T-cell (primary cell): ENCODE measurements around the gene DDN. TPM values are rescaled to one million over a fixed set of nuclear protein-coding genes. Genes with fewer than 3 reads are reported as not detected.

Experiments
- ATAC-seq, 4 experiments: fragments of 200-7000 bp in 3 of 4; fragments of 150-1000 bp in 1 of 4; cut with Tn5 transposase; replicated peaks in 1 of 4; 1 replicate in 3 of 4; 2 replicates in 1 of 4; pipeline ENCODE4 v1.10.0; 2021; ENCODE audit warnings: moderate library complexity in 3 of 4, mild to moderate bottlenecking in 2 of 4, moderate number of reproducible peaks in 1 of 4
- CTCF ChIA-PET, 2 donors: fragments of 300-600 bp; sonication (Branson Sonifier 250); formaldehyde crosslinking; loops; one replicate each; lab custom pipeline; 2022; ENCODE audit warnings: antibody characterized with exemption in 2 of 2; lab: Charles Lee
- POLR2A ChIA-PET, 2 donors: fragments of 300-600 bp; sonication (Branson Sonifier 250); formaldehyde crosslinking; loops; one replicate each; lab custom pipeline; 2022; ENCODE audit warnings: antibody characterized with exemption in 2 of 2; lab: Charles Lee
- DNase-seq, 35 experiments: peaks; one replicate each; pipeline versions ENCODE4 v3.0.0 to v3.0.0-alpha.2; 2013 to 2023
- H3K27ac ChIP-seq: one replicate; pipeline ENCODE4 v1.5.1; 2013; ENCODE audit warnings: low read length
- H3K27me3 ChIP-seq, 2 experiments: replicated peaks in 1 of 2; 1 replicate in 1 of 2; 2 replicates in 1 of 2; pipeline versions ENCODE4 v1.6.1 to v1.7.0; 2013; ENCODE audit warnings: low read length in 1 of 2, mixed read lengths in 1 of 2; ENCODE audit not compliant: control insufficient read depth in 2 of 2, insufficient read depth in 2 of 2; ENCODE audit errors: extremely low read depth in 1 of 2
- H3K36me3 ChIP-seq, 2 donors: 1 replicate in 1 of 2; 2 replicates in 1 of 2; pipeline versions ENCODE4 v1.6.1 to v1.7.0; 2013; ENCODE audit warnings: low read length in 1 of 2; ENCODE audit not compliant: control insufficient read depth in 2 of 2, insufficient read depth in 1 of 2; ENCODE audit errors: extremely low read depth in 1 of 2
- H3K4me1 ChIP-seq, 2 experiments: 1 replicate in 1 of 2; 2 replicates in 1 of 2; pipeline versions ENCODE4 v1.6.1 to v1.7.0; 2013; ENCODE audit warnings: low read length in 2 of 2, mixed read lengths in 1 of 2; ENCODE audit not compliant: insufficient read depth in 2 of 2, control insufficient read depth in 1 of 2; ENCODE audit errors: extremely low read depth in 1 of 2
- H3K4me3 ChIP-seq, 2 donors: 1 replicate in 1 of 2; 2 replicates in 1 of 2; pipeline versions ENCODE4 v1.5.1 to v1.7.0; 2013; ENCODE audit warnings: mild to moderate bottlenecking in 2 of 2, low read length in 1 of 2, moderate library complexity in 1 of 2; ENCODE audit not compliant: control insufficient read depth in 1 of 2; ENCODE audit errors: extremely low read depth in 1 of 2
- H3K9me3 ChIP-seq: 2 replicates; pipeline ENCODE4 v1.7.0; 2013
- H3K27ac Mint-ChIP-seq, 2 donors: one replicate each; pipeline ENCODE4 v1.8.0; 2020 to 2021; ENCODE audit warnings: mild to moderate bottlenecking in 2 of 2, mixed read lengths in 2 of 2
- H3K27me3 Mint-ChIP-seq, 2 donors: one replicate each; pipeline ENCODE4 v1.8.0; 2021 to 2022; ENCODE audit warnings: mixed read lengths in 2 of 2
- H3K36me3 Mint-ChIP-seq: one replicate; pipeline ENCODE4 v1.8.0; 2021; ENCODE audit warnings: mixed read lengths
- H3K4me1 Mint-ChIP-seq, 3 donors: one replicate each; pipeline ENCODE4 v1.8.0; 2020 to 2022; ENCODE audit warnings: mixed read lengths in 3 of 3, mild to moderate bottlenecking in 1 of 3
- H3K4me3 Mint-ChIP-seq, 3 donors: one replicate each; pipeline ENCODE4 v1.8.0; 2020 to 2022; ENCODE audit warnings: mild to moderate bottlenecking in 3 of 3, mixed read lengths in 3 of 3, moderate library complexity in 3 of 3
- H3K9me3 Mint-ChIP-seq, 3 donors: one replicate each; pipeline ENCODE4 v1.8.0; 2020 to 2022; ENCODE audit warnings: mixed read lengths in 3 of 3
- WGBS: methylation state at CpG from one replicate; pipeline ENCODE4 v1.1.5; 2013; ENCODE audit warnings: missing lambda C conversion rate; ENCODE audit not compliant: insufficient coverage; 5-methylcytosine and 5-hydroxymethylcytosine counted together
- total RNA-seq, 35 experiments: library from RNA in 6 of 35; stranded (reverse) in 6 of 35; fragments of 120-200 nt in 1 of 35; gene quantifications; one replicate each; pipeline versions ENCODE4 v1.2.1 to v1.2.4 and lab custom pipeline; 2013 to 2026

The DDN gene
- total RNA-seq, 5 donors from 2014 or later (not counting 1 experiment from before 2014, with no cell fraction given), result 0.09 to 1.3 (median 0.15) TPM

- no peak for ATAC-seq
Observed at GRCh38 chr12:49012739-49013138, 13.6 kb upstream of the DDN start.

GRCh38 chr12:49010092-49010668 is 11.0 kb upstream of the DDN start:
- POLR2A ChIA-PET, result no interaction called here
- H3K4me1 Mint-ChIP-seq, result peaks cover 2 to 10% (median 9%) of the 10 kb centered on the region in 3 donors
- peaks cover 62% of the 10 kb centered on the region for H3K36me3 Mint-ChIP-seq
- Histone ChIP-seq H3K9me3 (no peaks in the 10 kb centered on the region), H3K27me3 (no peaks in the 10 kb centered on the region), H3K4me3 (no peak overlapping the region), H3K36me3 (peaks cover 8 to 40% of the 10 kb centered on the region in 2 donors), H3K4me1 (no peaks in the 10 kb centered on the region), H3K27ac (no peak overlapping the region)
- H3K27ac Mint-ChIP-seq, result no peak overlapping the region
- no peaks in the 10 kb centered on the region for H3K27me3 Mint-ChIP-seq
- H3K9me3 Mint-ChIP-seq, result no peaks in the 10 kb centered on the region
- CTCF ChIA-PET, result interaction anchor here in 1 of 2 donors (0.7 kb wide), 1 partner anchor 166 kb away, joined by 3 read pairs; no protein-coding TSS in a partner anchor
- ATAC-seq, result no peak
- DNase-seq, result no peak
- WGBS, result no CpG with 5 or more reads among the region's 3 CpGs
- H3K4me3 Mint-ChIP-seq, result no peak overlapping the region

More at GRCh38 chr12:49012739-49013138, 13.6 kb upstream of the DDN start:
- H3K4me3 ChIP-seq, result no peak overlapping the region
- no peak for DNase-seq
- ChIA-PET CTCF (interaction anchor here (0.7 kb wide), 2 partner anchors 11 to 21 kb away, joined by 3 to 10 read pairs; no protein-coding TSS in a partner anchor), POLR2A (no interaction called here)
- H3K9me3 ChIP-seq, result no peaks in the 10 kb centered on the region
- Mint-ChIP-seq H3K27me3 (no peaks in the 10 kb centered on the region), H3K27ac (no peak overlapping the region), H3K36me3 (peaks cover 61% of the 10 kb centered on the region), H3K4me1 (peaks cover 28 to 31% (median 29%) of the 10 kb centered on the region in 3 donors), H3K9me3 (no peaks in the 10 kb centered on the region), H3K4me3 (no peak overlapping the region)
- H3K27me3 ChIP-seq, result no peaks in the 10 kb centered on the region
- H3K4me1 ChIP-seq, result peaks cover 0 to 10% of the 10 kb centered on the region in 2 experiments
- H3K27ac ChIP-seq, result no peak overlapping the region
- H3K36me3 ChIP-seq, result peaks cover 4 to 33% of the 10 kb centered on the region in 2 donors

DNA sequence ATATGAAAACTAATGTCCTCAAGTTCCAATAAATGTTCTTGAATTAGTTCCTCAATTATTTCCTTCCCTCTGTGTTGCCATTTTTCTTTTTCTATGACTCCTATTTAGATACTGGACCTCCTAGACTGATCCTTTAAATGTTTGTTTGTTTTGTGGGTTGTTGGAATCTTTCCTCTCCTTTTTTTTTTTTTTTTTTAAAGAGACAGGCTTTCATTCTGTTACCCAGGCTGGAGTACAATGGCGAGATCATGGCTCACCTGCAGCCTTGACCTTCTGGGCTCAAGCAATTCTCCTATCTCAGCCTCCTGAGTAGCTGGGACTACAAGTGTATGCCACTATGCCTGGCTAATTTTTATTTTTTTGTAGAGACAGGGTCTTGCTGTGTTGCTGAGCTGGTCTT is 9.8 kb upstream of the DDN start:
- peaks cover 0 to 4% of the 10 kb centered on the region in 2 donors for H3K27me3 Mint-ChIP-seq
- Histone ChIP-seq H3K36me3 (peaks cover 13 to 52% of the 10 kb centered on the region in 2 donors), H3K27me3 (peaks cover 0 to 2% of the 10 kb centered on the region in 2 experiments), H3K27ac (no peak overlapping the region), H3K4me1 (no peaks in the 10 kb centered on the region), H3K4me3 (no peak overlapping the region), H3K9me3 (no peaks in the 10 kb centered on the region)
- no peak for ATAC-seq
- WGBS, result no CpG with 5 or more reads among the region's 1 CpG
- peaks cover 70% of the 10 kb centered on the region for H3K36me3 Mint-ChIP-seq
- H3K4me3 Mint-ChIP-seq, result no peak overlapping the region
- ChIA-PET POLR2A (no interaction called here), CTCF (interaction anchor here (0.7 kb wide), 2 partner anchors 15 to 216 kb away, joined by 3 to 6 read pairs; no protein-coding TSS in a partner anchor)
- no peaks in the 10 kb centered on the region for H3K4me1 Mint-ChIP-seq
- no peak overlapping the region for H3K27ac Mint-ChIP-seq
- no peaks in the 10 kb centered on the region for H3K9me3 Mint-ChIP-seq
- no peak for DNase-seq

- ChIA-PET POLR2A (interaction anchor here in 1 of 2 donors (0.6 kb wide), 1 partner anchor 121 kb away, joined by 5 read pairs; no protein-coding TSS in a partner anchor), CTCF (interaction anchor here (0.7 to 1.7 kb wide), 5 partner anchors 12 to 141 kb away, joined by 3 to 9 read pairs (median 4); partner anchors contain the start of genes ARF3 (in 1 of the 2) and WNT1 (in 1 of the 2))
- peaks cover 2 to 78% of the 10 kb centered on the region in 2 experiments for H3K27me3 ChIP-seq
- H3K9me3 ChIP-seq, result no peaks in the 10 kb centered on the region
- peaks cover 33 to 40% (median 39%) of the 10 kb centered on the region in 3 donors for H3K4me1 Mint-ChIP-seq
- no peak overlapping the region for H3K27ac Mint-ChIP-seq
- peaks cover 45% of the 10 kb centered on the region for H3K36me3 Mint-ChIP-seq
- ATAC-seq (no peak), DNase-seq (no peak)
- peaks cover 9 to 40% of the 10 kb centered on the region in 2 donors for H3K36me3 ChIP-seq
- peaks cover 37 to 53% of the 10 kb centered on the region in 2 donors for H3K27me3 Mint-ChIP-seq
- WGBS, result no CpG with 5 or more reads among the region's 2 CpGs
- H3K4me3 Mint-ChIP-seq, result no peak overlapping the region
- no peak overlapping the region for H3K27ac ChIP-seq
- H3K4me1 ChIP-seq, result peaks cover 3 to 41% of the 10 kb centered on the region in 2 experiments
- no peak overlapping the region for H3K4me3 ChIP-seq
- H3K9me3 Mint-ChIP-seq, result no peaks in the 10 kb centered on the region
Observed at GRCh38 chr12:49000346-49000745, 1.2 kb upstream of the DDN start.

- peaks cover 30% of the 10 kb centered on the region for H3K36me3 Mint-ChIP-seq
- peaks cover 46 to 66% of the 10 kb centered on the region in 2 donors for H3K27me3 Mint-ChIP-seq
- peak in 3 of 35 experiments; percentile 9 to 53 (median 12) for DNase-seq
- peaks cover 37 to 45% (median 44%) of the 10 kb centered on the region in 3 donors for H3K4me1 Mint-ChIP-seq
- H3K27ac ChIP-seq, result no peak overlapping the region
- H3K27ac Mint-ChIP-seq, result no peak overlapping the region
- peak overlapping the region; percentile 52 to 77 (median 59) for H3K4me3 Mint-ChIP-seq
- peak in 3 of 4 experiments; percentile 13 to 30 (median 15) for ATAC-seq
- peaks cover 3 to 44% of the 10 kb centered on the region in 2 experiments for H3K4me1 ChIP-seq
- CTCF ChIA-PET, result interaction anchor here (1.7 to 2.8 kb wide), 4 partner anchors 10 to 14 kb away, joined by 6 to 18 read pairs (median 8); no protein-coding TSS in a partner anchor
- no peaks in the 10 kb centered on the region for H3K9me3 Mint-ChIP-seq
- peak overlapping the region; percentile 24 to 41 for H3K4me3 ChIP-seq
- H3K36me3 ChIP-seq, result peaks cover 3 to 24% of the 10 kb centered on the region in 2 donors
- POLR2A ChIA-PET, result interaction anchor here (0.6 to 0.7 kb wide), 2 partner anchors 13 to 303 kb away, joined by 3 read pairs; no protein-coding TSS in a partner anchor
- WGBS, result 5% methylated on average over 28 of the region's 48 CpGs
- H3K27me3 ChIP-seq, result peaks cover 5 to 88% of the 10 kb centered on the region in 2 experiments
- no peaks in the 10 kb centered on the region for H3K9me3 ChIP-seq
Observed at GRCh38 chr12:48998497-48999353, 450 bp downstream of the DDN start.
